K562 (cell line): ENCODE results near the gene NAGS. TPM values are rescaled to one million over a fixed set of nuclear protein-coding genes. Genes with fewer than 3 reads are reported as not detected.
A peak's percentile ranks its signal among the peaks of the same experiment; 100 is the strongest.

Source experiments
- AFF4 ChIP-seq: sonication (generic); formaldehyde crosslinking; IDR thresholded peaks from 2 replicates; pipeline ENCODE4 v1.8.0; 2023; ENCODE audit warnings: mild to moderate bottlenecking, missing genetic modification reagents
- BACH1 ChIP-seq: fragments of 200-800 bp; sonication (Bioruptor generic); IDR thresholded peaks from 2 replicates; pipeline ENCODE4 v1.6.1; 2016; ENCODE audit warnings: missing genetic modification characterization, missing compliant biosample characterization
- CTCF ChIP-seq, 3 experiments: IDR thresholded peaks in 2 of 3; conservative IDR thresholded peaks in 1 of 3; 2 replicates each; pipeline ENCODE4 v1.5.1; 2011 to 2012; ENCODE audit warnings: low read length in 3 of 3, mild to moderate bottlenecking in 3 of 3, control low read depth in 2 of 3, improper control_type of control experiment in 1 of 3, inconsistent platforms in 1 of 3, low read depth in 1 of 3, mixed read lengths in 1 of 3, moderate library complexity in 1 of 3; ENCODE audit not compliant: insufficient read depth in 2 of 3
- ERF ChIP-seq: fragments of 450-650 bp; formaldehyde crosslinking; IDR thresholded peaks from 2 replicates; pipeline ENCODE4 v1.4.0; 2020; ENCODE audit warnings: mild to moderate bottlenecking, mixed read lengths
- ETV1 ChIP-seq: fragments of 450-650 bp; conservative IDR thresholded peaks from 2 replicates; pipeline ENCODE4 v1.6.1; 2016; ENCODE audit warnings: missing genetic modification characterization, control low read depth, low read depth, missing compliant biosample characterization
- NELFE ChIP-seq: IDR thresholded peaks from 2 replicates; pipeline ENCODE4 v1.6.1; 2011; ENCODE audit warnings: mild to moderate bottlenecking; ENCODE audit not compliant: insufficient read depth, insufficient read length
- POLR3G ChIP-seq: IDR thresholded peaks from 2 replicates; pipeline ENCODE4 v1.6.1; 2011; ENCODE audit not compliant: insufficient read length, insufficient replicate concordance; ENCODE audit errors: extremely low read depth
- ZFP36 ChIP-seq: fragments of 150-350 bp; IDR thresholded peaks from 2 replicates; pipeline ENCODE4 v1.6.1; 2018; ENCODE audit warnings: low read length, low read depth; ENCODE audit not compliant: partially characterized antibody
- ZNF324 ChIP-seq: fragments of 250-450 bp; sonication (Bioruptor Pico); IDR thresholded peaks from 2 replicates; pipeline ENCODE4 v1.4.0; 2020; ENCODE audit warnings: mild to moderate bottlenecking
- ZNF764 ChIP-seq: fragments of 250-450 bp; sonication (Bioruptor Pico); IDR thresholded peaks from 2 replicates; pipeline ENCODE4 v1.4.0; 2020; ENCODE audit warnings: low read depth, mild to moderate bottlenecking, moderate library complexity
- polyA plus RNA-seq, 8 experiments: library from polyadenylated mRNA; depleted of rRNA in 4 of 8; stranded (reverse) in 5 of 8; unstranded in 3 of 8; fragments of >200 nt; fragmentation: Nextera tagmentation in 2 of 8; fragmentation: Illumina TruSeq in 1 of 8; extraction: Ambion mirVana in 2 of 8; extraction: Trizol in 1 of 8; gene quantifications; 2 replicates each; pipeline versions ENCODE4 v1.2.1 to v1.2.3, GENCODE V29; 2011 to 2014; ENCODE audit warnings: inconsistent platforms in 1 of 8, missing spikeins in 1 of 8
- total RNA-seq, 7 experiments: library from RNA; depleted of rRNA in 6 of 7; stranded (reverse); fragments of >200 nt in 6 of 7; fragmentation: Illumina TruSeq in 2 of 7; extraction: Trizol in 2 of 7; gene quantifications; 2 replicates each; pipeline versions ENCODE4 v1.2.1 to v1.2.3, GENCODE V29; 2011 to 2021; ENCODE audit warnings: low replicate concordance in 1 of 7

NAGS gene
- total and polyA plus RNA-seq, 9 of the 15 experiments (the other 6 are each of a cell fraction or from before 2014, with no cell fraction given): not detected

- TF ChIP-seq AFF4 (CRISPR knock-in tag): no peak
- peak; percentile 40 to 78 (median 51); a peak in 5 of 6 replicates for TF ChIP-seq CTCF (IDR thresholded peaks at IDR 0.05 in 2 of 3, conservative IDR thresholded peaks at IDR 0.05 in 1 of 3; ENCODE audit: insufficient read depth in 2 of 3, low read depth in 1 of 3, low read length in 3 of 3)
- TF ChIP-seq ZNF764: no peak
- no peak for TF ChIP-seq BACH1
- TF ChIP-seq ERF (CRISPR knock-in tag): no peak
- peak; percentile 86 for TF ChIP-seq ETV1 (tag)
- TF ChIP-seq ZNF324 (CRISPR knock-in tag): no peak
- TF ChIP-seq ZFP36: no peak
- TF ChIP-seq POLR3G: no peak
- TF ChIP-seq NELFE: no peak
These were observed 20.7 kb upstream of the NAGS start (continued) for GRCh38 chr17:43983515-43984411.
